IMR-90 (cell line): ENCODE data around the gene CCDC141. TPM values are rescaled to one million over a fixed set of nuclear protein-coding genes. Genes with fewer than 3 reads are reported as not detected.

ENCODE experiments used
- ATAC-seq: fragments of 200-7000 bp; cut with Tn5 transposase; 2 replicates; pipeline ENCODE4 v1.9.1; 2020; ENCODE audit warnings: low read depth, mild to moderate bottlenecking, moderate library complexity
- BruUV-seq: library from RNA; stranded (reverse); fragments of 400-500 nt; replicated peaks from 2 replicates; lab custom pipeline; 2021; lab: Mats Ljungman, UMichigan
- CTCF ChIA-PET: fragments of 300-600 bp; formaldehyde crosslinking; extraction: SDS; loops from one replicate; lab custom pipeline; 2021; ENCODE audit warnings: antibody characterized with exemption; lab: Yijun Ruan, JAX
- POLR2A ChIA-PET: fragments of 300-600 bp; sonication (Branson Sonifier 250); formaldehyde crosslinking; loops from one replicate; lab custom pipeline; 2022; ENCODE audit warnings: antibody characterized with exemption; ENCODE audit not compliant: unreplicated experiment; lab: Charles Lee
- DNase-seq: peaks from one replicate; pipeline ENCODE4 v3.0.0; 2013
- H2AFZ ChIP-seq: replicated peaks from 2 replicates; pipeline ENCODE3; 2013; ENCODE audit warnings: low read length, mild to moderate bottlenecking; ENCODE audit not compliant: poor library complexity
- H2AK5ac ChIP-seq: 2 replicates; pipeline ENCODE4 v1.6.1; 2013; ENCODE audit warnings: low read depth, low read length, inconsistent platforms
- H2AK9ac ChIP-seq: replicated peaks from 2 replicates; pipeline ENCODE3; 2013; ENCODE audit warnings: mild to moderate bottlenecking, low read depth, low read length, moderate library complexity; ENCODE audit not compliant: poor library complexity
- H2BK120ac ChIP-seq: 2 replicates; pipeline ENCODE4 v1.6.1; 2013; ENCODE audit warnings: low read depth, low read length, inconsistent platforms
- H2BK15ac ChIP-seq: 3 replicates; pipeline ENCODE4 v1.6.1; 2013; ENCODE audit warnings: low read depth, low read length, inconsistent platforms
- H2BK20ac ChIP-seq: 2 replicates; pipeline ENCODE4 v1.6.1; 2013; ENCODE audit warnings: low read depth, mild to moderate bottlenecking, inconsistent platforms, low read length, moderate library complexity
- H2BK5ac ChIP-seq: 2 replicates; pipeline ENCODE4 v1.6.1; 2013; ENCODE audit warnings: mild to moderate bottlenecking, low read depth, low read length, inconsistent platforms; ENCODE audit not compliant: poor library complexity, severe bottlenecking
- H3K14ac ChIP-seq: replicated peaks from 2 replicates; pipeline ENCODE4 v1.6.1; 2013; ENCODE audit warnings: low read depth, low read length, inconsistent platforms
- H3K18ac ChIP-seq: 2 replicates; pipeline ENCODE4 v1.6.1; 2013; ENCODE audit warnings: low read depth, low read length, control low read depth
- H3K23ac ChIP-seq: 2 replicates; pipeline ENCODE4 v1.6.1; 2013; ENCODE audit warnings: low read depth, low read length, inconsistent platforms
- H3K27ac ChIP-seq: 2 replicates; pipeline ENCODE4 v1.5.1; 2013; ENCODE audit warnings: mild to moderate bottlenecking, control low read depth, low read length; ENCODE audit not compliant: insufficient read depth
- H3K27me3 ChIP-seq: 2 replicates; pipeline ENCODE4 v1.6.1; 2013; ENCODE audit warnings: low read length; ENCODE audit not compliant: control insufficient read depth, insufficient read depth
- H3K36me3 ChIP-seq: 2 replicates; pipeline ENCODE4 v1.6.1; 2013; ENCODE audit warnings: low read length, mixed read lengths; ENCODE audit not compliant: control insufficient read depth, insufficient read depth
- H3K4ac ChIP-seq: 2 replicates; pipeline ENCODE4 v1.6.1; 2013; ENCODE audit warnings: low read depth, low read length, inconsistent platforms
- H3K4me1 ChIP-seq: 2 replicates; pipeline ENCODE4 v1.6.1; 2013; ENCODE audit warnings: low read length, mixed read lengths; ENCODE audit not compliant: control insufficient read depth, insufficient read depth
- H3K4me2 ChIP-seq: 2 replicates; pipeline ENCODE4 v1.6.1; 2013; ENCODE audit warnings: low read depth, mild to moderate bottlenecking, control low read depth, low read length, moderate library complexity
- H3K4me3 ChIP-seq: 2 replicates; pipeline ENCODE4 v1.5.1; 2013; ENCODE audit warnings: low read depth, mild to moderate bottlenecking, control low read depth, low read length, moderate library complexity; ENCODE audit not compliant: insufficient read depth
- H3K56ac ChIP-seq: 2 replicates; pipeline ENCODE4 v1.6.1; 2013; ENCODE audit warnings: low read length, inconsistent platforms; ENCODE audit not compliant: insufficient read depth; ENCODE audit errors: extremely low read depth
- H3K79me1 ChIP-seq, 2 experiments: 2 replicates each; pipeline ENCODE4 v1.6.1; 2013; ENCODE audit warnings: low read length in 2 of 2, inconsistent platforms in 1 of 2, low read depth in 1 of 2
- H3K9ac ChIP-seq: 2 replicates; pipeline ENCODE4 v1.6.1; 2013; ENCODE audit warnings: low read depth, low read length, control low read depth
- H3K9me1 ChIP-seq: 2 replicates; pipeline ENCODE4 v1.6.1; 2013; ENCODE audit warnings: low read length, inconsistent platforms; ENCODE audit not compliant: insufficient read depth
- H3K9me3 ChIP-seq: 2 replicates; pipeline ENCODE4 v1.6.1; 2013; ENCODE audit warnings: low read length; ENCODE audit not compliant: control insufficient read depth, insufficient read depth
- H4K20me1 ChIP-seq: 2 replicates; pipeline ENCODE4 v1.6.1; 2013; ENCODE audit warnings: low read length, inconsistent platforms; ENCODE audit not compliant: insufficient read depth
- H4K5ac ChIP-seq: 2 replicates; pipeline ENCODE4 v1.6.1; 2013; ENCODE audit warnings: mild to moderate bottlenecking, low read depth, low read length, control low read depth
- H4K8ac ChIP-seq, 2 experiments: 2 replicates each; pipeline ENCODE4 v1.6.1; 2013; ENCODE audit warnings: low read depth in 2 of 2, low read length in 2 of 2, control low read depth in 1 of 2, inconsistent platforms in 1 of 2
- H4K91ac ChIP-seq: 2 replicates; pipeline ENCODE4 v1.6.1; 2013; ENCODE audit warnings: low read depth, low read length, inconsistent platforms; ENCODE audit not compliant: insufficient read depth
- BHLHE40 ChIP-seq: fragments of 150-350 bp; IDR thresholded peaks from 2 replicates; pipeline ENCODE4 v1.6.1; 2016; ENCODE audit warnings: mild to moderate bottlenecking, low read depth, low read length
- CEBPB ChIP-seq: IDR thresholded peaks from 2 replicates; pipeline ENCODE4 v1.6.1; 2012; ENCODE audit warnings: low read depth, low read length, improper control_type of control experiment
- CHD1 ChIP-seq: IDR thresholded peaks from 2 replicates; pipeline ENCODE4 v1.6.1; 2012; ENCODE audit warnings: low read depth, low read length, improper control_type of control experiment
- CTCF ChIP-seq: conservative IDR thresholded peaks from 2 replicates; pipeline ENCODE4 v1.5.1; 2012; ENCODE audit warnings: mild to moderate bottlenecking, low read depth, low read length, improper control_type of control experiment
- FOS ChIP-seq: fragments of 150-350 bp; IDR thresholded peaks from 2 replicates; pipeline ENCODE4 v1.6.1; 2016; ENCODE audit warnings: low read depth, low read length
- NFE2L2 ChIP-seq: fragments of 150-350 bp; IDR thresholded peaks from 2 replicates; pipeline ENCODE4 v1.6.1; 2016; ENCODE audit warnings: low read depth, mild to moderate bottlenecking, low read length
- POLR2A ChIP-seq: IDR thresholded peaks from 2 replicates; pipeline ENCODE4 v1.6.1; 2012; ENCODE audit warnings: mild to moderate bottlenecking, low read depth, low read length
- RAD21 ChIP-seq: IDR thresholded peaks from 2 replicates; pipeline ENCODE4 v1.6.1; 2012; ENCODE audit warnings: low read length, improper control_type of control experiment
- SMC3 ChIP-seq: fragments of 150-350 bp; IDR thresholded peaks from 2 replicates; pipeline ENCODE4 v1.6.1; 2016; ENCODE audit warnings: low read depth, mild to moderate bottlenecking, antibody characterized with exemption, low read length, moderate library complexity
- WGBS, 2 experiments: methylation state at CpG; one replicate each; pipeline versions ENCODE4 v1.1.5 to v1.1.7; 2013; ENCODE audit warnings: missing lambda C conversion rate in 2 of 2; ENCODE audit not compliant: insufficient read length in 1 of 2; ENCODE audit errors: extremely low coverage in 2 of 2; 5-methylcytosine and 5-hydroxymethylcytosine counted together
- dilution Hi-C: fragments of 300-500 bp; cut with HindIII; formaldehyde crosslinking; loops from one replicate; pipeline ENCODE4 v1.14.3; 2018; ENCODE audit warnings: low sequenced_read_pairs; ENCODE audit not compliant: unreplicated experiment
- in situ Hi-C: fragments of 300-500 bp; cut with MboI; formaldehyde crosslinking; loops from 3 replicates; pipeline ENCODE4 v1.14.3; 2019; ENCODE audit warnings: low sequenced_read_pairs, inconsistent platforms, mixed read lengths
- intact Hi-C: fragments of 100-400 bp; cut with micrococcal nuclease; formaldehyde crosslinking; loops from 2 replicates; pipeline ENCODE4 v1.10.0; 2022
- polyA plus RNA-seq, 3 experiments: library from polyadenylated mRNA; depleted of rRNA; stranded (reverse); fragments of >200 nt; gene quantifications; 2 replicates each; pipeline ENCODE4 v1.2.3, GENCODE V29; 2012; ENCODE audit warnings: low replicate concordance in 1 of 3
- total RNA-seq: library from RNA; depleted of rRNA; stranded (reverse); fragments of >200 nt; gene quantifications from 2 replicates; pipeline ENCODE4 v1.2.3, GENCODE V29; 2012
- TF ChIP-seq, protein P1 (sequence below): fragments of 150-350 bp; IDR thresholded peaks from 2 replicates; pipeline ENCODE4 v1.6.1; 2017; ENCODE audit warnings: mild to moderate bottlenecking, antibody characterized with exemption, low read length, low read depth

The CCDC141 gene
- total and polyA plus RNA-seq, 2 of the 4 experiments (the other 2 are of a cell fraction): not detected

DNA sequence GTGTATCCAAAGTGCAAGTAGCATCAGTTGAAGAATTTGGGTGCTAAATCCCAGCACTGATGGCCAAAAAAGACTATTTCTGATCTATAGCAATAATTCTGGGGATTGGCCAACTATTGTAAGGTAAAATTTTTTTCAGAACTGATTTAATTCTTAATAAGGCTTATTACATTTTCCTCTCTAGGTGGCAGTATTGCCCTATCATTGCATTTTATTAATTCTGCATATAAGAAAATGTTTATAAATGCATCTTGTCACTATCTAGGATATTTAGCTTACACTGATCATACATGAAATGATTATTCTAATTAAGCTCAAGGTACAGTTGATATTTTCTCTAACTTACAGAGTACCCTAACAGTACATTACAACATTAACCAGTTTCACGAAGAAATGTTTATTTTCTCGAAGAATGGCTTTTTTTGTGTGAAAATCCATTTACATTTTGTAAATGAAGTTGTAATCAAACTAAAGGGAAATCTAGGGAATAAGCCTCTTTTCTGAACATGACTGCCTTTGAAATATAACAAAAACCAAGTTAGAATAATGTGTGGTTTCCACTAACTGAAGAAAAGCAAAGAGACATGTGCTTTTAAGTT lies 253.8 kb downstream of the CCDC141 start:
- Histone ChIP-seq H4K8ac (no peak overlapping the region), H3K56ac (no peak overlapping the region), H2AK9ac (no peak overlapping the region), H3K4me1 (no peaks in the 10 kb centered on the region), H2BK20ac (no peak overlapping the region), H2AK5ac (no peak overlapping the region), H2AFZ (no peak overlapping the region), H3K79me1 (no peaks in the 10 kb centered on the region), H3K4ac (no peak overlapping the region), H2BK120ac (no peak overlapping the region), H3K14ac (no peak overlapping the region), H3K27ac (no peak overlapping the region), H4K5ac (no peak overlapping the region), H3K36me3 (no peaks in the 10 kb centered on the region), H3K9me1 (no peaks in the 10 kb centered on the region), H3K9ac (no peak overlapping the region), H3K4me3 (no peak overlapping the region), H3K27me3 (no peaks in the 10 kb centered on the region; the same call in 1 of the 2 replicates), H2BK5ac (no peak overlapping the region), H2BK15ac (no peak overlapping the region), H4K91ac (no peak overlapping the region), H3K18ac (no peak overlapping the region), H3K4me2 (no peak overlapping the region), H3K9me3 (no peaks in the 10 kb centered on the region), H4K20me1 (no peaks in the 10 kb centered on the region), H3K23ac (no peak overlapping the region)
- POLR2A ChIA-PET: no interaction called here
- intact Hi-C loops: loop anchor here (1.0 to 10.0 kb wide), 5 partner anchors 118 to 1281 kb away; no protein-coding TSS in a partner anchor
- no TSS peak for BruUV-seq
- TF ChIP-seq SMC3: peak; percentile 43
- no peak for TF ChIP-seq CHD1
- TF ChIP-seq CEBPB: no peak
- TF ChIP-seq FOS: no peak
- peak; percentile 67 for TF ChIP-seq RAD21
- TF ChIP-seq CTCF: peak; percentile 65
- TF ChIP-seq, protein P1, sequence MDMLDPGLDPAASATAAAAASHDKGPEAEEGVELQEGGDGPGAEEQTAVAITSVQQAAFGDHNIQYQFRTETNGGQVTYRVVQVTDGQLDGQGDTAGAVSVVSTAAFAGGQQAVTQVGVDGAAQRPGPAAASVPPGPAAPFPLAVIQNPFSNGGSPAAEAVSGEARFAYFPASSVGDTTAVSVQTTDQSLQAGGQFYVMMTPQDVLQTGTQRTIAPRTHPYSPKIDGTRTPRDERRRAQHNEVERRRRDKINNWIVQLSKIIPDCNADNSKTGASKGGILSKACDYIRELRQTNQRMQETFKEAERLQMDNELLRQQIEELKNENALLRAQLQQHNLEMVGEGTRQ: no peak
- no peak for TF ChIP-seq POLR2A
- TF ChIP-seq NFE2L2: no peak
- TF ChIP-seq BHLHE40: no peak
- ATAC-seq: no peak
- WGBS, 2 experiments: no CpG with 5 or more reads among the region's 2 CpGs
- CTCF ChIA-PET: no interaction called here
- DNase-seq: peak; percentile 50
- in situ Hi-C loops: loop anchor here (10.0 kb wide), 1 partner anchor 119 kb away; no protein-coding TSS in a partner anchor
- dilution Hi-C loops: no loop called here
